ENCODE results near the gene ACTA2.
"Not testable (repeated sequence)": the region's sequence is repeated elsewhere in the genome, so short reads cannot be mapped to it uniquely, and the experiment has no call there.

Gene ACTA2

GRCh38 chr10:88943778-88944177, 8.8 kb downstream of the ACTA2 start:
- H3K27me3 ChIP-seq (ENCODE audit: control insufficient read depth, insufficient read depth, low read length) = no peaks in the 10 kb centered on the region
- H3K9ac ChIP-seq (ENCODE audit: low read length) = no peak overlapping the region
- H3K4me1 ChIP-seq (ENCODE audit: control insufficient read depth, insufficient read depth, low read length) = peaks cover 8% of the 10 kb centered on the region
- H3K4me3 ChIP-seq (ENCODE audit: low read length) = no peak overlapping the region
- no peaks in the 10 kb centered on the region for H3K9me3 ChIP-seq (ENCODE audit: control insufficient read depth, low read length)
- no peaks in the 10 kb centered on the region for H3K36me3 ChIP-seq (ENCODE audit: control insufficient read depth, insufficient read depth, low read length)

GRCh38 chr10:88941026-88941425, 11.5 kb downstream of the ACTA2 start:
- no peaks in the 10 kb centered on the region for H3K9me3 ChIP-seq (ENCODE audit: control insufficient read depth, low read length)
- H3K4me3 ChIP-seq (ENCODE audit: low read length) = no peak overlapping the region
- no peaks in the 10 kb centered on the region for H3K27me3 ChIP-seq (ENCODE audit: control insufficient read depth, insufficient read depth, low read length)
- H3K36me3 ChIP-seq (ENCODE audit: control insufficient read depth, insufficient read depth, low read length) = no peaks in the 10 kb centered on the region
- no peak overlapping the region for H3K9ac ChIP-seq (ENCODE audit: low read length)
- H3K4me1 ChIP-seq (ENCODE audit: control insufficient read depth, insufficient read depth, low read length) = peaks cover 8% of the 10 kb centered on the region

GRCh38 chr10:88938938-88939337, 13.6 kb downstream of the ACTA2 start:
- H3K9me3 ChIP-seq (ENCODE audit: control insufficient read depth, low read length) = no peaks in the 10 kb centered on the region
- H3K4me1 ChIP-seq (ENCODE audit: control insufficient read depth, insufficient read depth, low read length) = peaks cover 19% of the 10 kb centered on the region
- no peaks in the 10 kb centered on the region for H3K36me3 ChIP-seq (ENCODE audit: control insufficient read depth, insufficient read depth, low read length)
- H3K4me3 ChIP-seq (ENCODE audit: low read length) = no peak overlapping the region
- H3K9ac ChIP-seq (ENCODE audit: low read length) = no peak overlapping the region
- H3K27me3 ChIP-seq (ENCODE audit: control insufficient read depth, insufficient read depth, low read length) = no peaks in the 10 kb centered on the region

GRCh38 chr10:88938039-88938438, 14.5 kb downstream of the ACTA2 start:
- H3K36me3 ChIP-seq (ENCODE audit: control insufficient read depth, insufficient read depth, low read length) = no peaks in the 10 kb centered on the region
- H3K4me1 ChIP-seq (ENCODE audit: control insufficient read depth, insufficient read depth, low read length) = peaks cover 19% of the 10 kb centered on the region
- H3K4me3 ChIP-seq (ENCODE audit: low read length) = no peak overlapping the region
- H3K9me3 ChIP-seq (ENCODE audit: control insufficient read depth, low read length) = no peaks in the 10 kb centered on the region
- no peak overlapping the region for H3K9ac ChIP-seq (ENCODE audit: low read length)
- no peaks in the 10 kb centered on the region for H3K27me3 ChIP-seq (ENCODE audit: control insufficient read depth, insufficient read depth, low read length)

DNA sequence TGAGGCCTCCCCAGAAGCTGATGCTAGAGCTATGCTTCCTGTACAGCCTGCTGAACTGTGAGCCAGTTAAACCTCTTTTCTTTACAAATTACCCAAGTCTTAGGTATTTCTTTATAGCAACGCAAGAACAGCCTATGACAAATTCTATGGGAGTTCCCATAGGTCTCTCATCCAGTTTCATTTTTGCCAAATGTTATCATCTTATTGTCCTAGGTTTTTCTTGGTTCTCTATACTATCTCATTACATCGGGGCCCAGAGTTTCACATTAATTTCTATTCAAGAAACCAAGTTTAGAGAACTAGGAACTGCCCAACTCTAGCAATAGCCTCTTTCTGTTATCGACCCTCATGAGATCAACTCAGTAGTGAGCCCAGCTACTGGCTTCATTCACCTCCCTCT, 15.9 kb downstream of the ACTA2 start:
- no peak overlapping the region for H3K9ac ChIP-seq (ENCODE audit: low read length)

DNA sequence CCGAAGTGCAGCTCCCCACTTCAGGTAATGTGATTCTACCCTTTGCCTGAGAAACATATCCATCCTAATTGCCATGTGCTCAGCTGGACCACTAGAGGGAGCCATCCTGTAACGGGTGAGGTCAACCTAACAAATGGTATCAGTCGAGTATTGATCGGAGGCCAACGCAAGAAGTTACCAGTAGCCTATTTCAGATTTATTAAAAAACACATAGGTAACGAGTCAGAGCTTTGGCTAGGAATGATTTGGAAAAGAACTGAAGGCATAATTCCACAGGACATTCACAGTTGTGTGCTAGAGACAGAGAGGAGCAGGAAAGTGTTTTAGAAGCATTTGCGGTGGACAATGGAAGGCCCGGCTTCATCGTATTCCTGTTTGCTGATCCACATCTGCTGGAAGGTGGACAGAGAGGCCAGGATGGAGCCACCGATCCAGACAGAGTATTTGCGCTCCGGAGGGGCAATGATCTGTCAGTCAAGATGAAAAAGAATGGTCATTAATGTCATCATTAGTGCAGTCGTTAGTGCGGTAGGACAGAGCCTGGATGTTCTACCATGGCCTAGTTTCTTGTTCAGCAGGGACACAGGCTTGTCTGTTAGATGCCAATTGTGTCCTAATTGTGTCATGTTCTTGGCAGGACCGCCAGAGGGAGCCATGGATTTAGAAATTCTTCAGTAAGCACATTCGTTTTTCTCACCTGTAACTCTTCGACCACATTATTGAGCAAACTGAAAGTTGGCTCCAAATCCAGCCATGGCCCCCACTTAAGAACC, 17.5 kb downstream of the ACTA2 start:
- Histone ChIP-seq H3K4me1 (ENCODE audit: control insufficient read depth, insufficient read depth, low read length) (peaks cover 11% of the 10 kb centered on the region), H3K27me3 (ENCODE audit: control insufficient read depth, insufficient read depth, low read length) (no peaks in the 10 kb centered on the region), H3K9me3 (ENCODE audit: control insufficient read depth, low read length) (no peaks in the 10 kb centered on the region), H3K36me3 (ENCODE audit: control insufficient read depth, insufficient read depth, low read length) (no peaks in the 10 kb centered on the region), H3K9ac (ENCODE audit: low read length) (peak overlapping the region; percentile 0), H3K4me3 (ENCODE audit: low read length) (no peak overlapping the region)

More for the DNA sequence above, 15.9 kb downstream of the ACTA2 start:
- H3K27me3 ChIP-seq (ENCODE audit: control insufficient read depth, insufficient read depth, low read length) = no peaks in the 10 kb centered on the region
- no peaks in the 10 kb centered on the region for H3K36me3 ChIP-seq (ENCODE audit: control insufficient read depth, insufficient read depth, low read length)
- no peaks in the 10 kb centered on the region for H3K9me3 ChIP-seq (ENCODE audit: control insufficient read depth, low read length)
- H3K4me3 ChIP-seq (ENCODE audit: low read length) = no peak overlapping the region
- peaks cover 11% of the 10 kb centered on the region for H3K4me1 ChIP-seq (ENCODE audit: control insufficient read depth, insufficient read depth, low read length)

DNA sequence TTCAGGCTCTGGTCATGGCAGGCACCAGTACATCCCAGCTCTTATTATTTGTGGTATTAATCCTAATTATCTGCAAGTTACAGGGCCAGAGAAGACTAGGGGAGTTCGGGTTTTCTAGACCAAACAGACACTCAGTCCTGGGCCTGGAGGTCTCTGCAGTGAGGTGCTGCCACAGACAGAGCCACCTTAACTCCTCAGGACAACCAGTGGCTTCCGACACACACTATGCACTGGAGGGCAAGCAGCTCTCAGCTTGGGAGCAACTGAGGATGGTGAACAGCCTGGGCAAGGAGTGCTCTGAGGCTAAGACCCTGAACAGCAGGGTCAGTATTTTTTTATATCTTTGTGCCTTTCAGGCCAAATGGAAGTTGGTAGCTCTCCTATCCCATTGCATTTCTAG, 19.0 kb downstream of the ACTA2 start:
- Histone ChIP-seq H3K4me3 (ENCODE audit: low read length) (no peak overlapping the region), H3K9me3 (ENCODE audit: control insufficient read depth, low read length) (no peaks in the 10 kb centered on the region), H3K27me3 (ENCODE audit: control insufficient read depth, insufficient read depth, low read length) (no peaks in the 10 kb centered on the region), H3K4me1 (ENCODE audit: control insufficient read depth, insufficient read depth, low read length) (peaks cover 11% of the 10 kb centered on the region), H3K9ac (ENCODE audit: low read length) (no peak overlapping the region), H3K36me3 (ENCODE audit: control insufficient read depth, insufficient read depth, low read length) (no peaks in the 10 kb centered on the region)

GRCh38 chr10:88932539-88933256, 19.9 kb downstream of the ACTA2 start:
- H3K27me3 ChIP-seq (ENCODE audit: control insufficient read depth, insufficient read depth, low read length) = no peaks in the 10 kb centered on the region
- peaks cover 11% of the 10 kb centered on the region for H3K4me1 ChIP-seq (ENCODE audit: control insufficient read depth, insufficient read depth, low read length)
- H3K9ac ChIP-seq (ENCODE audit: low read length) = no peak overlapping the region
- H3K4me3 ChIP-seq (ENCODE audit: low read length) = no peak overlapping the region
- no peaks in the 10 kb centered on the region for H3K36me3 ChIP-seq (ENCODE audit: control insufficient read depth, insufficient read depth, low read length)
- H3K9me3 ChIP-seq (ENCODE audit: control insufficient read depth, low read length) = no peaks in the 10 kb centered on the region

DNA sequence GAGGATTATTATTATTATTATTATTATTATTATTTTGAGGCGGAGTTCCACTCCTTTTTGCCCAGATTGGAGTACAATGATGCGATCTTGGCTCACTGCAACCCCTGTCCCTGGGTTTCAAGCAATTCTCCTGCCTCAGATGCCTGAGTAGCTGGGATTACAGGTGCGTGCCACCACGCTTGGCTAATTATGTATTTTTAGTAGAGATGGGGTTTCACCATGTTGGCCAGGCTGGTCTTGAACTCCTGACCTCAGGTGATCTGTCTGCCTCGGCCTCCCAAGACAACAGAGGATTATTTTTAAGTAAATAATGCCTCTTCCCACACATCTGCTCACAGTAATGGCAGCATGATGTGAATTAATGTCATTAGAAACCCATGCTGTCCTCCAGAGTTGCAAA, 20.5 kb downstream of the ACTA2 start:
- H3K36me3 ChIP-seq (ENCODE audit: control insufficient read depth, insufficient read depth, low read length) = not testable (repeated sequence)

DNA sequence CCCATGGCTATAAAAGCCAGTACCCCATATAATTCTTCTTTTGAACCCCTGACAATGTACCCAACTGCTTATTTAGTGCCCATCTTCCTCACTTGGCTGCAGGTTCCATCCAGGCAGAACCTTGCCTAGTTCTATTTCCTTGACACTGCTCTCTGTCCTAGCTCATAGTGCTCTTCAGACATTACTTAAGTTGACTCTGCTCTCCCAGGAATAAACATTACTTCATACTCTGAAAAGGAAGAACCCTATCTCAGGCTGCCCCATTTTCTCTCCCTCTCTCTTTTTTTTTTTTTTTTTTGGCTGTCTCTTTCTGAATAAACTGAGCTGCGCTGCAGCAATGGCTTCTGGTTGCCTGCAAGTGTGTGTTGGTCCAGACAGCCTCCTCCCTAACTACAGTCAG, 21.0 kb downstream of the ACTA2 start:
- Histone ChIP-seq H3K4me3 (ENCODE audit: low read length) (no peak overlapping the region), H3K9ac (ENCODE audit: low read length) (no peak overlapping the region), H3K27me3 (ENCODE audit: control insufficient read depth, insufficient read depth, low read length) (no peaks in the 10 kb centered on the region), H3K4me1 (ENCODE audit: control insufficient read depth, insufficient read depth, low read length) (peaks cover 11% of the 10 kb centered on the region), H3K9me3 (ENCODE audit: control insufficient read depth, low read length) (no peaks in the 10 kb centered on the region), H3K36me3 (ENCODE audit: control insufficient read depth, insufficient read depth, low read length) (no peaks in the 10 kb centered on the region)

More for the DNA sequence above, 20.5 kb downstream of the ACTA2 start:
- H3K9ac ChIP-seq (ENCODE audit: low read length); H3K9me3 ChIP-seq (ENCODE audit: control insufficient read depth, low read length); H3K27me3 ChIP-seq (ENCODE audit: control insufficient read depth, insufficient read depth, low read length); H3K4me3 ChIP-seq (ENCODE audit: low read length): not testable (repeated sequence)
- H3K4me1 ChIP-seq (ENCODE audit: control insufficient read depth, insufficient read depth, low read length) = peaks cover 11% of the 10 kb centered on the region

GRCh38 chr10:88928254-88928653, 24.3 kb downstream of the ACTA2 start:
- Histone ChIP-seq H3K9me3 (ENCODE audit: control insufficient read depth, low read length) (no peaks in the 10 kb centered on the region), H3K27me3 (ENCODE audit: control insufficient read depth, insufficient read depth, low read length) (no peaks in the 10 kb centered on the region), H3K9ac (ENCODE audit: low read length) (no peak overlapping the region), H3K4me1 (ENCODE audit: control insufficient read depth, insufficient read depth, low read length) (peaks cover 4% of the 10 kb centered on the region), H3K4me3 (ENCODE audit: low read length) (no peak overlapping the region), H3K36me3 (ENCODE audit: control insufficient read depth, insufficient read depth, low read length) (no peaks in the 10 kb centered on the region)

DNA sequence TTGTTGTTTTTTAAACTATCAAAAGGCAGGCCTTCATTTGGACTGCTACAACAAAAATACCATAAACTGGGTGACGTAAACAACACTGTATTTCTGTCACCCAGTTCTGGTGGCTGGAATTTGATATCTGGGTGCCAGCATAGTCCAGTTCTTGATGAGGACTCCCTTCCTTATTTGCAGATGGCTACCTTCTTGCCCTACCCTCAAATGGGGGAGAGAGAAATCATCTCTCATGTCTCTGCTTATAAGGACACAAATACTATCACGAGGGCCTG, 25.2 kb downstream of the ACTA2 start:
- no peaks in the 10 kb centered on the region for H3K9me3 ChIP-seq (ENCODE audit: control insufficient read depth, low read length)
- H3K4me1 ChIP-seq (ENCODE audit: control insufficient read depth, insufficient read depth, low read length) = peaks cover 4% of the 10 kb centered on the region
- no peaks in the 10 kb centered on the region for H3K36me3 ChIP-seq (ENCODE audit: control insufficient read depth, insufficient read depth, low read length)
- H3K4me3 ChIP-seq (ENCODE audit: low read length) = no peak overlapping the region
- H3K27me3 ChIP-seq (ENCODE audit: control insufficient read depth, insufficient read depth, low read length) = no peaks in the 10 kb centered on the region
- H3K9ac ChIP-seq (ENCODE audit: low read length) = no peak overlapping the region

Measured in mucosa of stomach (tissue), 1 donor.